ENCODE results near the gene DNM3. TPM values are rescaled to one million over a fixed set of nuclear protein-coding genes. Genes with fewer than 3 reads are reported as not detected.

DNM3 gene
- total and polyA plus RNA-seq, 2 of the 8 experiments (the other 6 are each of a cell fraction or from before 2014, with no cell fraction given), result 2.0 to 8.5 TPM

DNA sequence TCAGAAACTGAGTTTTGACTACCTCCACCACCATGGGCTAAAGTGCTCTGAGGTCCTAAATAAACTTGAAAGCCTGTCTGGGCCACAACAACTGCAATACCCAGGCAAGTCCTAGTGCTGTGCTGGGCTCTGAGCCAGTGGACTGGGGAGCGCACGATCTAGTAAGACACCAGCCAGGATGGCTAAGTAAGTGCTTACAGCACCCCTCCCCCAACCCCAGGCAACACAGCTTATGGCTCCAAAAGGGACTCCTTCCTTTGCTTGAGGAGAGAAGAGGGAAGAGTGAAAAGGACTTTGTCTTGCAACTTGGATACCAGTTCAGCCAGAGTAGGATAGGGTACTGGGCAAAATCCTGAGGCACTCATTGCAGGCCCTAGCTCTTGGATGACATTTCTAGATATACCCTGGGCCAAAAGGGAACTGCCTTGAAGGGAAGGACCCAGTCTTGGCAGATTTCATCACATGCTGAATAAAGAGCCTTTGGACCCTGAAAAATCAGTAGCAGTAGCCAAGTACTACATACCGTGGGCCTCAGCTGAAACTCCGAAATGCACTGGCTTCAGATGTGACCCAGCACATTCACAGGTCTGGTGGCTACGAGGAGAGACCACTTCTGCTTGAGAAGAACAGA, 580.8 kb downstream of the DNM3 start (continued):
- TF ChIP-seq, protein P1, sequence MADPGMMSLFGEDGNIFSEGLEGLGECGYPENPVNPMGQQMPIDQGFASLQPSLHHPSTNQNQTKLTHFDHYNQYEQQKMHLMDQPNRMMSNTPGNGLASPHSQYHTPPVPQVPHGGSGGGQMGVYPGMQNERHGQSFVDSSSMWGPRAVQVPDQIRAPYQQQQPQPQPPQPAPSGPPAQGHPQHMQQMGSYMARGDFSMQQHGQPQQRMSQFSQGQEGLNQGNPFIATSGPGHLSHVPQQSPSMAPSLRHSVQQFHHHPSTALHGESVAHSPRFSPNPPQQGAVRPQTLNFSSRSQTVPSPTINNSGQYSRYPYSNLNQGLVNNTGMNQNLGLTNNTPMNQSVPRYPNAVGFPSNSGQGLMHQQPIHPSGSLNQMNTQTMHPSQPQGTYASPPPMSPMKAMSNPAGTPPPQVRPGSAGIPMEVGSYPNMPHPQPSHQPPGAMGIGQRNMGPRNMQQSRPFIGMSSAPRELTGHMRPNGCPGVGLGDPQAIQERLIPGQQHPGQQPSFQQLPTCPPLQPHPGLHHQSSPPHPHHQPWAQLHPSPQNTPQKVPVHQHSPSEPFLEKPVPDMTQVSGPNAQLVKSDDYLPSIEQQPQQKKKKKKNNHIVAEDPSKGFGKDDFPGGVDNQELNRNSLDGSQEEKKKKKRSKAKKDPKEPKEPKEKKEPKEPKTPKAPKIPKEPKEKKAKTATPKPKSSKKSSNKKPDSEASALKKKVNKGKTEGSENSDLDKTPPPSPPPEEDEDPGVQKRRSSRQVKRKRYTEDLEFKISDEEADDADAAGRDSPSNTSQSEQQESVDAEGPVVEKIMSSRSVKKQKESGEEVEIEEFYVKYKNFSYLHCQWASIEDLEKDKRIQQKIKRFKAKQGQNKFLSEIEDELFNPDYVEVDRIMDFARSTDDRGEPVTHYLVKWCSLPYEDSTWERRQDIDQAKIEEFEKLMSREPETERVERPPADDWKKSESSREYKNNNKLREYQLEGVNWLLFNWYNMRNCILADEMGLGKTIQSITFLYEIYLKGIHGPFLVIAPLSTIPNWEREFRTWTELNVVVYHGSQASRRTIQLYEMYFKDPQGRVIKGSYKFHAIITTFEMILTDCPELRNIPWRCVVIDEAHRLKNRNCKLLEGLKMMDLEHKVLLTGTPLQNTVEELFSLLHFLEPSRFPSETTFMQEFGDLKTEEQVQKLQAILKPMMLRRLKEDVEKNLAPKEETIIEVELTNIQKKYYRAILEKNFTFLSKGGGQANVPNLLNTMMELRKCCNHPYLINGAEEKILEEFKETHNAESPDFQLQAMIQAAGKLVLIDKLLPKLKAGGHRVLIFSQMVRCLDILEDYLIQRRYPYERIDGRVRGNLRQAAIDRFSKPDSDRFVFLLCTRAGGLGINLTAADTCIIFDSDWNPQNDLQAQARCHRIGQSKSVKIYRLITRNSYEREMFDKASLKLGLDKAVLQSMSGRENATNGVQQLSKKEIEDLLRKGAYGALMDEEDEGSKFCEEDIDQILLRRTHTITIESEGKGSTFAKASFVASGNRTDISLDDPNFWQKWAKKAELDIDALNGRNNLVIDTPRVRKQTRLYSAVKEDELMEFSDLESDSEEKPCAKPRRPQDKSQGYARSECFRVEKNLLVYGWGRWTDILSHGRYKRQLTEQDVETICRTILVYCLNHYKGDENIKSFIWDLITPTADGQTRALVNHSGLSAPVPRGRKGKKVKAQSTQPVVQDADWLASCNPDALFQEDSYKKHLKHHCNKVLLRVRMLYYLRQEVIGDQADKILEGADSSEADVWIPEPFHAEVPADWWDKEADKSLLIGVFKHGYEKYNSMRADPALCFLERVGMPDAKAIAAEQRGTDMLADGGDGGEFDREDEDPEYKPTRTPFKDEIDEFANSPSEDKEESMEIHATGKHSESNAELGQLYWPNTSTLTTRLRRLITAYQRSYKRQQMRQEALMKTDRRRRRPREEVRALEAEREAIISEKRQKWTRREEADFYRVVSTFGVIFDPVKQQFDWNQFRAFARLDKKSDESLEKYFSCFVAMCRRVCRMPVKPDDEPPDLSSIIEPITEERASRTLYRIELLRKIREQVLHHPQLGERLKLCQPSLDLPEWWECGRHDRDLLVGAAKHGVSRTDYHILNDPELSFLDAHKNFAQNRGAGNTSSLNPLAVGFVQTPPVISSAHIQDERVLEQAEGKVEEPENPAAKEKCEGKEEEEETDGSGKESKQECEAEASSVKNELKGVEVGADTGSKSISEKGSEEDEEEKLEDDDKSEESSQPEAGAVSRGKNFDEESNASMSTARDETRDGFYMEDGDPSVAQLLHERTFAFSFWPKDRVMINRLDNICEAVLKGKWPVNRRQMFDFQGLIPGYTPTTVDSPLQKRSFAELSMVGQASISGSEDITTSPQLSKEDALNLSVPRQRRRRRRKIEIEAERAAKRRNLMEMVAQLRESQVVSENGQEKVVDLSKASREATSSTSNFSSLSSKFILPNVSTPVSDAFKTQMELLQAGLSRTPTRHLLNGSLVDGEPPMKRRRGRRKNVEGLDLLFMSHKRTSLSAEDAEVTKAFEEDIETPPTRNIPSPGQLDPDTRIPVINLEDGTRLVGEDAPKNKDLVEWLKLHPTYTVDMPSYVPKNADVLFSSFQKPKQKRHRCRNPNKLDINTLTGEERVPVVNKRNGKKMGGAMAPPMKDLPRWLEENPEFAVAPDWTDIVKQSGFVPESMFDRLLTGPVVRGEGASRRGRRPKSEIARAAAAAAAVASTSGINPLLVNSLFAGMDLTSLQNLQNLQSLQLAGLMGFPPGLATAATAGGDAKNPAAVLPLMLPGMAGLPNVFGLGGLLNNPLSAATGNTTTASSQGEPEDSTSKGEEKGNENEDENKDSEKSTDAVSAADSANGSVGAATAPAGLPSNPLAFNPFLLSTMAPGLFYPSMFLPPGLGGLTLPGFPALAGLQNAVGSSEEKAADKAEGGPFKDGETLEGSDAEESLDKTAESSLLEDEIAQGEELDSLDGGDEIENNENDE (IDR thresholded peaks at IDR 0.05; ENCODE audit: insufficient replicate concordance, low read length), result no peak
- TF ChIP-seq YY1 (IDR thresholded peaks at IDR 0.05; ENCODE audit: low read depth, low read length) (no peak), SIN3A (conservative IDR thresholded peaks at IDR 0.05 in 1 of 2, IDR thresholded peaks at IDR 0.05 in 1 of 2; ENCODE audit: low read depth in 1 of 2, low read length in 2 of 2) (no peak), SP1 (IDR thresholded peaks at IDR 0.05; ENCODE audit: low read depth, low read length) (no peak), CBX8 (IDR thresholded peaks at IDR 0.05; ENCODE audit: borderline replicate concordance, low read depth, low read length) (no peak), CTBP2 (IDR thresholded peaks at IDR 0.05; ENCODE audit: borderline replicate concordance, insufficient read depth, insufficient read length, low read length) (no peak)
- TF ChIP-seq, protein P2, sequence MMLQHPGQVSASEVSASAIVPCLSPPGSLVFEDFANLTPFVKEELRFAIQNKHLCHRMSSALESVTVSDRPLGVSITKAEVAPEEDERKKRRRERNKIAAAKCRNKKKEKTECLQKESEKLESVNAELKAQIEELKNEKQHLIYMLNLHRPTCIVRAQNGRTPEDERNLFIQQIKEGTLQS (IDR thresholded peaks at IDR 0.05; ENCODE audit: insufficient read depth, low read depth, low read length), result no peak
- TF ChIP-seq, protein P3, sequence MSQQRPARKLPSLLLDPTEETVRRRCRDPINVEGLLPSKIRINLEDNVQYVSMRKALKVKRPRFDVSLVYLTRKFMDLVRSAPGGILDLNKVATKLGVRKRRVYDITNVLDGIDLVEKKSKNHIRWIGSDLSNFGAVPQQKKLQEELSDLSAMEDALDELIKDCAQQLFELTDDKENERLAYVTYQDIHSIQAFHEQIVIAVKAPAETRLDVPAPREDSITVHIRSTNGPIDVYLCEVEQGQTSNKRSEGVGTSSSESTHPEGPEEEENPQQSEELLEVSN (IDR thresholded peaks at IDR 0.05), result no peak

Measured in H1 (cell line).